AG09309 (cell line): ENCODE data around the gene NDST1.

ENCODE experiments used
- DNase-seq: peaks from one replicate; pipeline ENCODE4 v3.0.0-alpha.2; 2010; ENCODE audit warnings: low read depth
- H3K4me3 ChIP-seq: 2 replicates; pipeline ENCODE4 v1.5.1; 2011; ENCODE audit warnings: mild to moderate bottlenecking, low read depth, low read length, moderate library complexity; ENCODE audit not compliant: control insufficient read depth
- TF ChIP-seq, protein P1 (sequence below): IDR thresholded peaks from 2 replicates; pipeline ENCODE4 v1.5.1; 2011; ENCODE audit warnings: mild to moderate bottlenecking, low read depth, low read length, inconsistent platforms; ENCODE audit not compliant: insufficient read depth, control insufficient read depth; ENCODE audit errors: missing control alignments

NDST1 gene

GRCh38 chr5:150496534-150496933 lies 11.4 kb upstream of the NDST1 start:
- TF ChIP-seq, protein P1, sequence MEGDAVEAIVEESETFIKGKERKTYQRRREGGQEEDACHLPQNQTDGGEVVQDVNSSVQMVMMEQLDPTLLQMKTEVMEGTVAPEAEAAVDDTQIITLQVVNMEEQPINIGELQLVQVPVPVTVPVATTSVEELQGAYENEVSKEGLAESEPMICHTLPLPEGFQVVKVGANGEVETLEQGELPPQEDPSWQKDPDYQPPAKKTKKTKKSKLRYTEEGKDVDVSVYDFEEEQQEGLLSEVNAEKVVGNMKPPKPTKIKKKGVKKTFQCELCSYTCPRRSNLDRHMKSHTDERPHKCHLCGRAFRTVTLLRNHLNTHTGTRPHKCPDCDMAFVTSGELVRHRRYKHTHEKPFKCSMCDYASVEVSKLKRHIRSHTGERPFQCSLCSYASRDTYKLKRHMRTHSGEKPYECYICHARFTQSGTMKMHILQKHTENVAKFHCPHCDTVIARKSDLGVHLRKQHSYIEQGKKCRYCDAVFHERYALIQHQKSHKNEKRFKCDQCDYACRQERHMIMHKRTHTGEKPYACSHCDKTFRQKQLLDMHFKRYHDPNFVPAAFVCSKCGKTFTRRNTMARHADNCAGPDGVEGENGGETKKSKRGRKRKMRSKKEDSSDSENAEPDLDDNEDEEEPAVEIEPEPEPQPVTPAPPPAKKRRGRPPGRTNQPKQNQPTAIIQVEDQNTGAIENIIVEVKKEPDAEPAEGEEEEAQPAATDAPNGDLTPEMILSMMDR, result no peak
- no peak for DNase-seq
- no peak overlapping the region for H3K4me3 ChIP-seq

DNA sequence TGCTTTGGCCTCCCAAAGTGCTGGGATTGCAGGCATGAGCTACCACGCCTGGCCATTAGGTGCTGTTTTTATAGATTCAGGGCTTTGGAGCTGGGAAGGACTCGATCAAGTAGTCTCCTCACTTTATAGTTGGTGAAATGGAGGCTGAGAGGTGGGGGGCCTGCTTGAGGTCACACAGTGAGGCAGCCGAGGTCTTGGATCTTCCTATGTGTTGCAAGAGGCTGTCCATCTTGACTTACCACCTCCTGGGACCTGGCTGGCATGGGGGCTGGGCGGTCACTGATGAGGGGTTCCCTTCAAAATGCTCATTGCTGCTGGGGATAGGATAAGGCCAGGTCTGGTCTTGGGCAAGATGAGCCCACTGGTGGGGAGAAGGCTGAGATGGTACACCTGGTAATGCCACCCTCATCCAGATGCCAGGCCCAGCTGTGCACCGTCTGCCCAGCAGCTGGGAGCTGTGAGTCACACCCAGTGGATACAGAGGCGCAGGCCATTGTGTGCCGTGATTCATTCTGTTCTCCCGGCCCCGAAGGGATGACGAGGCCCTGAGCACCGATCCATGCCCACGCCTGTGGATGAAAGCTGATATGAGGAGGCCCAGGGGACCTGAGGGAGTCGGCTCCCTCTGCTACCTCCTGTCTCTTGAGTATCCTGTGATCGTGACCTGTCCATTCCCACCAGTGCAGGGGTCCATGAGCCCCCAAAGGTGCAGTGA lies 10.5 kb upstream of the NDST1 start:
- DNase-seq, result no peak
- H3K4me3 ChIP-seq, result peak overlapping the region; percentile 16
- TF ChIP-seq, protein P1, result no peak

DNA sequence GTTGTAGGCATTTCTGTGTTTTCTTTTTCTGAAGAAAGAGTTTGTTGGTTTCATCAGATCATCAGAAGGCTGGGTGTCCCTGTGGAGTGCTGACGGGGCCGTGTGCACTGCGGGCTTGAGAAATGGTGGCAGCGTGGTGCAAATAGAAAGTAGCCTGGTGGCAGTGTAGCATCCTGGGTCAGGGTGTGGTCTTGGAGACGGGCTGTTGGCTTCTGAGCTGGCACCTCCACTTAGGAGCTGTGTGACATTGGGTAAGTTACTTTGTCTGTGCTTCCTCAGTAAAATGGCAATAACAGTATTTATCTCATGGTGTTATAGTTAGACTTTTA lies 10.0 kb upstream of the NDST1 start:
- DNase-seq, result no peak
- peak overlapping the region; percentile 16 for H3K4me3 ChIP-seq
- TF ChIP-seq, protein P1, result no peak

- DNase-seq, result no peak
- H3K4me3 ChIP-seq, result peak overlapping the region; percentile 1
- TF ChIP-seq, protein P1, result no peak
Observed at GRCh38 chr5:150498501-150498900, 9.4 kb upstream of the NDST1 start.

GRCh38 chr5:150498971-150499370 lies 9.0 kb upstream of the NDST1 start:
- no peak overlapping the region for H3K4me3 ChIP-seq
- no peak for DNase-seq
- TF ChIP-seq, protein P1, result no peak

GRCh38 chr5:150499437-150499956 lies 8.4 kb upstream of the NDST1 start:
- no peak for DNase-seq
- TF ChIP-seq, protein P1, result no peak

More at GRCh38 chr5:150499437-150499956, 8.4 kb upstream of the NDST1 start:
- H3K4me3 ChIP-seq, result no peak overlapping the region
